ENCODE results near the gene PSMB9. TPM values are rescaled to one million over a fixed set of nuclear protein-coding genes. Genes with fewer than 3 reads are reported as not detected.

The PSMB9 gene
- total and polyA plus RNA-seq, 9 of the 15 experiments (the other 6 are each of a cell fraction or from before 2014, with no cell fraction given), result 1.1 to 3.7 (median 2.4) TPM

- no peak for TF ChIP-seq AFF4 (CRISPR knock-in tag; IDR thresholded peaks at IDR 0.05)
- no peak for TF ChIP-seq ZBTB40 (IDR thresholded peaks at IDR 0.05)
- no peak for TF ChIP-seq ZBTB40 (CRISPR knock-in tag; IDR thresholded peaks at IDR 0.05)
- TF ChIP-seq HIVEP1 (CRISPR knock-in tag; IDR thresholded peaks at IDR 0.05), result no peak
- no peak for TF ChIP-seq BHLHE40 (IDR thresholded peaks at IDR 0.05; ENCODE audit: low read length)
- no peak for TF ChIP-seq HBP1 (CRISPR knock-in tag; IDR thresholded peaks at IDR 0.05)
- TF ChIP-seq HES1 (IDR thresholded peaks at IDR 0.05; ENCODE audit: low read depth), result no peak
- no peak for TF ChIP-seq HDAC2 (IDR thresholded peaks at IDR 0.05)
- TF ChIP-seq RBM34 (IDR thresholded peaks at IDR 0.05; ENCODE audit: borderline replicate concordance, insufficient read depth, low read length), result no peak
- TF ChIP-seq BRF2 (IDR thresholded peaks at IDR 0.05; ENCODE audit: borderline replicate concordance, insufficient read depth, insufficient read length), result no peak
- TF ChIP-seq HDAC1 (IDR thresholded peaks at IDR 0.05), result no peak
Measured at GRCh38 chr6:32908897-32909296, 54.9 kb downstream of the PSMB9 start (continued).

All from K562 (cell line).